OCI-LY3 (cell line): ENCODE results near the gene SSR1.

Experiments
- H2AFZ ChIP-seq: fragments of 200-600, 300-600 bp; shearing (Covaris generic); 2 replicates; pipeline ENCODE4 v1.6.0; 2014; ENCODE audit warnings: antibody characterized with exemption, low read depth, low read length
- H3K27ac ChIP-seq: fragments of 200-600, 300-600 bp; sonication (generic); 2 replicates; pipeline ENCODE4 v1.5.1; 2014; ENCODE audit warnings: mild to moderate bottlenecking, low read length, moderate library complexity, mixed read lengths
- H3K27me3 ChIP-seq: fragments of 200-600, 300-600 bp; sonication (generic); 2 replicates; pipeline ENCODE4 v1.6.1; 2014; ENCODE audit warnings: low read depth, low read length, mixed read lengths
- H3K36me3 ChIP-seq: fragments of 200-600, 300-600 bp; sonication (generic); replicated peaks from 2 replicates; pipeline ENCODE3; 2014; ENCODE audit warnings: low read depth, low read length, mixed read lengths
- H3K4me1 ChIP-seq: fragments of 300-600, 200-600 bp; sonication (generic); 2 replicates; pipeline ENCODE4 v1.6.1; 2014; ENCODE audit warnings: low read length, mixed read lengths
- H3K4me2 ChIP-seq: fragments of 200-600, 300-600 bp; sonication (generic); 2 replicates; pipeline ENCODE4 v1.6.1; 2014; ENCODE audit warnings: low read length, mixed read lengths
- H3K4me3 ChIP-seq: fragments of 300-600, 200-600 bp; sonication (generic); 2 replicates; pipeline ENCODE4 v1.5.1; 2014; ENCODE audit warnings: antibody characterized with exemption, mild to moderate bottlenecking, low read length, moderate library complexity
- H3K79me2 ChIP-seq: fragments of 300-600, 200-600 bp; shearing (Covaris generic); 2 replicates; pipeline ENCODE4 v1.6.1; 2014; ENCODE audit warnings: mild to moderate bottlenecking, low read length, mixed read lengths
- H3K9ac ChIP-seq: fragments of 300-600, 200-600 bp; shearing (Covaris generic); 2 replicates; pipeline ENCODE4 v1.6.0; 2014; ENCODE audit warnings: mild to moderate bottlenecking, low read length, moderate library complexity
- H3K9me3 ChIP-seq: fragments of 200-600, 300-600 bp; shearing (Covaris generic); 2 replicates; pipeline ENCODE4 v1.6.1; 2014; ENCODE audit warnings: low read length, mixed read lengths; ENCODE audit not compliant: insufficient read depth
- H4K20me1 ChIP-seq: fragments of 200-600, 300-600 bp; sonication (generic); 2 replicates; pipeline ENCODE4 v1.6.1; 2016; ENCODE audit warnings: low read length, mixed read lengths; ENCODE audit not compliant: insufficient read depth
- EZH2phosphoT487 ChIP-seq: fragments of 200-600 bp; shearing (Covaris generic); IDR thresholded peaks from 2 replicates; pipeline ENCODE4 v1.6.1; 2018; ENCODE audit warnings: antibody characterized with exemption, mixed run types, low read depth
- TF ChIP-seq, protein P1 (sequence below): fragments of 200-600, 300-600 bp; sonication (generic); IDR thresholded peaks from 2 replicates; pipeline ENCODE4 v1.5.1; 2014; ENCODE audit warnings: antibody characterized with exemption, low read length, low read depth

The SSR1 gene

DNA sequence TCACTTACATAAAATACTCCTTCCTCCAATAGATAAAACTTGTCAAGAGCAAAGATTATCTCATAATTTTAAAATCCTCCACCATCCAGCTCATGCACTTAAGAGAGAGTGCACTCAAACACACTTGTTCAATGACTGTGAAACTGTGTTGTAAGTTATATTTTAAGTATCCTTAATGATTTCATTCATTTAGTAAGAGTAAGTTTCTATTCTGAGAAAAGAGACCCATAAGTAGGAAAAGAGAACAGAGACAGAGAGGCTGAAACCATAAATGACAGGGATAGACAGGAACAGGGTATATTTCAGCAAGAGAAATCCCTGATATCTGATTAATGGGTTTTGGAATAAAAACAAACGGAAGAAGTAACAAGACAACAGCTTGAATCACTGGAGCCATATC, 8.2 kb downstream of the SSR1 start:
- peaks cover 70% of the 10 kb centered on the region for H3K36me3 ChIP-seq
- H4K20me1 ChIP-seq: peaks cover 17% of the 10 kb centered on the region; the same call in 1 of the 2 replicates

DNA sequence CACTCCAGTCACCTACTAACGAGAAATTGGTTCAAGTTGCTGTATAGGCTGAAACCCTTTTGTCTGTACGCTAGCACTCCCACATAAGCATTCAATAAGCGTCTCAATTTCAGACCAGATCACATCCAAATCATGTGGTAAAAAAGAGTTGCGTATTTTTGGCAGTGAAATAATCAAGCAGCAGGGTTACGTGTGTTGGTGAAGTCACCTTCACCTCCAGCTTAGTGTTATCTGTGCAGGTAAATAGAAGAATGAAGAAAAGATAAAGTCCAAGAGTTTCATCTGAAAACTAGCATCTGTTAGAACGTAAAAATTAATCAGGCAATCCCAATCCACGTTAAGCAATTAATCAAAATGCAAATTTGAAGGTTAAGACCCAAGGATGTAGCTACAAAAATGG, 11.3 kb downstream of the SSR1 start:
- Histone ChIP-seq H3K79me2 (peaks cover 36% of the 10 kb centered on the region), H3K36me3 (peaks cover 59% of the 10 kb centered on the region), H3K9me3 (no peaks in the 10 kb centered on the region), H3K4me2 (no peak overlapping the region), H4K20me1 (peaks cover 17% of the 10 kb centered on the region; the same call in 1 of the 2 replicates), H3K9ac (no peak overlapping the region), H3K4me1 (no peaks in the 10 kb centered on the region), H2AFZ (no peak overlapping the region), H3K4me3 (no peak overlapping the region), H3K27me3 (no peaks in the 10 kb centered on the region), H3K27ac (no peak overlapping the region)
- TF ChIP-seq, protein P1, sequence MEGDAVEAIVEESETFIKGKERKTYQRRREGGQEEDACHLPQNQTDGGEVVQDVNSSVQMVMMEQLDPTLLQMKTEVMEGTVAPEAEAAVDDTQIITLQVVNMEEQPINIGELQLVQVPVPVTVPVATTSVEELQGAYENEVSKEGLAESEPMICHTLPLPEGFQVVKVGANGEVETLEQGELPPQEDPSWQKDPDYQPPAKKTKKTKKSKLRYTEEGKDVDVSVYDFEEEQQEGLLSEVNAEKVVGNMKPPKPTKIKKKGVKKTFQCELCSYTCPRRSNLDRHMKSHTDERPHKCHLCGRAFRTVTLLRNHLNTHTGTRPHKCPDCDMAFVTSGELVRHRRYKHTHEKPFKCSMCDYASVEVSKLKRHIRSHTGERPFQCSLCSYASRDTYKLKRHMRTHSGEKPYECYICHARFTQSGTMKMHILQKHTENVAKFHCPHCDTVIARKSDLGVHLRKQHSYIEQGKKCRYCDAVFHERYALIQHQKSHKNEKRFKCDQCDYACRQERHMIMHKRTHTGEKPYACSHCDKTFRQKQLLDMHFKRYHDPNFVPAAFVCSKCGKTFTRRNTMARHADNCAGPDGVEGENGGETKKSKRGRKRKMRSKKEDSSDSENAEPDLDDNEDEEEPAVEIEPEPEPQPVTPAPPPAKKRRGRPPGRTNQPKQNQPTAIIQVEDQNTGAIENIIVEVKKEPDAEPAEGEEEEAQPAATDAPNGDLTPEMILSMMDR: no peak
- TF ChIP-seq EZH2phosphoT487: no peak

More for the DNA sequence above, 8.2 kb downstream of the SSR1 start:
- Histone ChIP-seq H3K27ac (no peak overlapping the region), H3K9me3 (no peaks in the 10 kb centered on the region), H3K4me2 (no peak overlapping the region), H3K79me2 (peaks cover 64% of the 10 kb centered on the region), H3K9ac (no peak overlapping the region), H2AFZ (no peak overlapping the region), H3K4me3 (no peak overlapping the region), H3K4me1 (no peaks in the 10 kb centered on the region), H3K27me3 (no peaks in the 10 kb centered on the region)
- TF ChIP-seq, protein P1: no peak
- no peak for TF ChIP-seq EZH2phosphoT487

DNA sequence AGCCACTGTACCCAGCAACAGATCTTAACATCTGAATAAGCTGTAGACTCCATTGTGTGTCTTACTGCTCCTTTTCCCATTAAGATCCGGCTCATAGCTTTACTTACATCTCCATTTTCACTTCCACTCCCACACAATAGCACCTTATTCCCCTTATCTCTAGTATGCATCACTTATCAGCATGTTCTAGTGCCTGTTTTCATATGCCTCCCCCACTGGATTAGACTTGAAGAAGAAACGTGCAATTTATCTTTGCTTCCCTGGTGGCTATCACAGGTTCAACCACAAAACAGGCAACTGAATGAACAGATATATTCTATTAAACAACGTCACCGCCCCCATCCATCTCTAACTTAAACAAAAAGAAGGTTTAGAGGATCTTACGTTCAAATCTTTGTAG, 12.1 kb downstream of the SSR1 start:
- H3K27me3 ChIP-seq: no peaks in the 10 kb centered on the region
- H3K27ac ChIP-seq: no peak overlapping the region
- H3K36me3 ChIP-seq: peaks cover 61% of the 10 kb centered on the region
- H3K4me3 ChIP-seq: no peak overlapping the region
- H3K79me2 ChIP-seq: peaks cover 35% of the 10 kb centered on the region
- H3K9me3 ChIP-seq: no peaks in the 10 kb centered on the region
- no peak overlapping the region for H3K9ac ChIP-seq
- no peaks in the 10 kb centered on the region; the same call in 1 of the 2 replicates for H3K4me1 ChIP-seq
- H2AFZ ChIP-seq: no peak overlapping the region
- H3K4me2 ChIP-seq: no peak overlapping the region
- TF ChIP-seq, protein P1: no peak
- no peak for TF ChIP-seq EZH2phosphoT487
- H4K20me1 ChIP-seq: peaks cover 17% of the 10 kb centered on the region; the same call in 1 of the 2 replicates

DNA sequence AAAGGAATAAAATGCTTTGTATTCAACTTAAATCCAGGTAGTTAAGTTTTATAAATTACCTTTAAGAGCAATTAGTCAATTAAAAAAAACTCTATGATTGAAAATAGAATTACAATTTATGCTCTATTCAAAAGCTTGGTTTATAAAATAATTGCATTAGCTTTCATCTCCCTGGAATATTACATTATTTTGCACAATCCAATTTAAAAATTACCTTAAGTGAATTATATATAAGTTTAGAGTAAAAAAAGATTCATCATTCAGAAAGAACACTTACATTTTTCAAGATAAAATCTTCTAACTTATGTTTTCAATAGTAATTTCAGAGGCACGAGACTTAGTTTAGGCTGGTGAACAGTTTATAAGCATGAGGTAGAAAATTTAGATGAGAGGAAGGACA, 14.9 kb downstream of the SSR1 start:
- H3K9ac ChIP-seq: no peak overlapping the region
- no peaks in the 10 kb centered on the region for H3K9me3 ChIP-seq
- peaks cover 21% of the 10 kb centered on the region for H3K79me2 ChIP-seq
- no peak overlapping the region for H3K4me2 ChIP-seq
- no peaks in the 10 kb centered on the region for H3K27me3 ChIP-seq
- H3K27ac ChIP-seq: no peak overlapping the region
- H3K4me3 ChIP-seq: no peak overlapping the region
- H3K36me3 ChIP-seq: peaks cover 54% of the 10 kb centered on the region
- no peaks in the 10 kb centered on the region for H4K20me1 ChIP-seq
- H3K4me1 ChIP-seq: no peaks in the 10 kb centered on the region; the same call in 1 of the 2 replicates
- TF ChIP-seq EZH2phosphoT487: no peak
- TF ChIP-seq, protein P1: no peak
- no peak overlapping the region for H2AFZ ChIP-seq
